Activated CD8-positive, alpha-beta memory T cell treated with anti-CD3 and anti-CD28 coated beads, Interleukin-2, amount 50 U/mL, for 24 hours (primary cell): ENCODE data around the gene SLC6A18.
"Not testable (repeated sequence)": the region's sequence is repeated elsewhere in the genome, so short reads cannot be mapped to it uniquely, and the experiment has no call there.

Experiments
- DNase-seq: peaks from one replicate; pipeline ENCODE4 v3.0.0-alpha.2; 2020; ENCODE audit errors: extremely low read depth

SLC6A18 gene

DNA sequence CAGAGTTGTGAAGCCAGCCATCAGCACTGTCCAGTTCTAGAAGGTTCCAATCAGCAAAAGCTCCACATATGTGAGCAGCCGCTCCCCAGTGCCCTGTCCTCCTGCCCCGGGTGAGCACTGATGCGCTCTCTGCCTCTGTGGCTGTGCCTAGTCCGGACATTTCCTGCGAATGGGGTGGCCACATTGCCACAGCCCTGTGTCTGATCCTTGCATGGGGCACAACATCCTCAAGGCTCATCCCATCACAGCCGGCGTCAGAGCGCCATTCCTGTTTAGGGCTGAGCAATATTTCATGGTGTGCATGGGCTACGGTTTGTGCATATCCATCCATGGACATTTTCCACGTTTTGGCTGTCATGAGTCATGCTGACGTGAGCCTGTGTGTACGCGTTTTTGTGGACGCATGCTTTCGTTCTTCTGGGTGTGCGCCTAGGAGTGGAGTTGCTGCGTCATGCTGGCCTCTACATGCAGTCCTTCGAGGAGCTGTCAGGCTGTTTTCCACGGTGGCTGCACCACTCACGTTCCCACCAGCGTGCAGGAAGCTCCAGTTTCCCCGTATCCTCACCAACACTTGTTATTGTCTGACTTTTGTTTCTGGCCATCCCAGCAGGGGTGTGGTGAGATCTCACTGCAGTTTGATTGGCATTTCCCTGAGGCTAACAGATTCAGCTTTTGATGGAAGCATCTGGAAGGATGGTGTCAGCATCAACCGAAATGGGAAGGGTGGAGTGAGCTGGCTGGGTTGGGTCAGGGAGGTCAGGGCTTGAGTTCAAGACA is 9.7 kb upstream of the SLC6A18 start:
- DNase-seq: no peak

DNA sequence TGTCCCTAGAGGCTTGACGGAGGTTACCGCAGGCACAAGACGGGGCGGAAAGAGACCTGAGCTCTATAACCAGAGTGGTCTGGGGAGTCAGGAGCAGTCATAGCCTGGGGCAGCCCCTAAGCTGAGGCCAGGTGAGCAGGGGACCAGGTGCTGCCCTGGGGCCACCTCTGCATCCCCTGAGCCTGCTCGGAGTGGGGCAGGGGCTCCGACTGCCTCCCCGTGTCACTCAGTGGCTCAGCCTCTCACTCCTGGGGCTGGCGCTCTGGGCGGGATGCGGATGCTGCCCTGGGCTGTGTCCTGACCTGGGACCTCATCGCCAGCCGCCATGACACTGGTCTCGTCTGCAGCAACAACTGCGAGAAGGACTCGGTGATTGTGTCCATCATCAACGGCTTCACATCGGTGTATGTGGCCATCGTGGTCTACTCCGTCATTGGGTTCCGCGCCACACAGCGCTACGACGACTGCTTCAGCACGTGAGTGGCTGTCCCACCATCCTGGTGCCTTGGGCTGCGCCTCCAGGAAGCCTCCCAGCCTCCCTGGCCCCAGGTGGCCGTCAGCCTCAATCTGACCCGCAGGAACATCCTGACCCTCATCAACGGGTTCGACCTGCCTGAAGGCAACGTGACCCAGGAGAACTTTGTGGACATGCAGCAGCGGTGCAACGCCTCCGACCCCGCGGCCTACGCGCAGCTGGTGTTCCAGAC is 8.8 kb upstream of the SLC6A18 start:
- no peak for DNase-seq

DNA sequence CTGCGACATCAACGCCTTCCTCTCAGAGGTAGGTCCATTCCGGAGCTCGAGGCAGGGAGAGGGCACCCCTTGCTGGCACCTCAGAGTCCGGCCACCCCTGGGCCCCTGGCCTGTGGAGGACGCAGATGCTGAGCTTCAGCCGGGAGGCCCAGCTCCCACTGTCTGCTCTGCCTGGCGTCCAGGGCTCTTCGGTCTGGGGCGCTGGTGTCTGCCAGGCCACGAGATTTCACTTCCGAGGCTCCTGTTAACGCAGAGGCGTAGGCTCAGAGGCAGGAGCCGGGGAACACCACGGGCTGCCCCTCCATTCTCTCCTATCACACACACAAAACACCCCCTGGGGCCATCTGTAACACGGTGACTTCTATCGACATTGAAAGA is 8.3 kb upstream of the SLC6A18 start:
- no peak for DNase-seq

DNA sequence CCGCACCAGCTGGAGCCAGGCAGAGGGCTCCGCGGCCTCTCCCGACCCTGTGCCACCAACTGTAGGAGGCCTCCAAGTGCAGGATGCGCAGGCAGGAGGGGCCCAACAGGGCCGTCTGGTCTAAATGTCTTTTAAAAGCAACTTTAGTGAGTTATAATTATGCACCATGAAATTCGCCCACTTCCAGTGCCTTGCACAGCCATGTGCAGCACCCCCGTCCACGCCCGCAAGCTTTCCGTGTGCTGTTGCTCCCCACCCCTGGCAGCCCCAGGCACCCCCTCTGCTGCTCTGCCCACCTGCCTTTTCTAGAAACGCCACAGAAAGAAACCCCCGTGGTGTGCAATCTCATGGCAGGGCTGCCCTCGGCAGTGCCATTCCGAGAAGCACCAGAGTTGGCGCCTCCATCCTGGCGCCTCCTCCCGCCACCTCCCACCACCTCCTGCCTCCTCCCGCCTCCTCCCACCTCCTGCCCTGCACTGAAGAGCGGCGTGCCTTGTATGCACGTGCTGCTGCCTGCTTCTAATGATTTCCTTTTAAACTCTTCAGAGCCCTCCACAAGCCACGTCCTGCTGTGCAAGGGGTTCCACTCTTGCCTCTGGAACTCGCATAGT is 7.5 kb upstream of the SLC6A18 start:
- DNase-seq: no peak

DNA sequence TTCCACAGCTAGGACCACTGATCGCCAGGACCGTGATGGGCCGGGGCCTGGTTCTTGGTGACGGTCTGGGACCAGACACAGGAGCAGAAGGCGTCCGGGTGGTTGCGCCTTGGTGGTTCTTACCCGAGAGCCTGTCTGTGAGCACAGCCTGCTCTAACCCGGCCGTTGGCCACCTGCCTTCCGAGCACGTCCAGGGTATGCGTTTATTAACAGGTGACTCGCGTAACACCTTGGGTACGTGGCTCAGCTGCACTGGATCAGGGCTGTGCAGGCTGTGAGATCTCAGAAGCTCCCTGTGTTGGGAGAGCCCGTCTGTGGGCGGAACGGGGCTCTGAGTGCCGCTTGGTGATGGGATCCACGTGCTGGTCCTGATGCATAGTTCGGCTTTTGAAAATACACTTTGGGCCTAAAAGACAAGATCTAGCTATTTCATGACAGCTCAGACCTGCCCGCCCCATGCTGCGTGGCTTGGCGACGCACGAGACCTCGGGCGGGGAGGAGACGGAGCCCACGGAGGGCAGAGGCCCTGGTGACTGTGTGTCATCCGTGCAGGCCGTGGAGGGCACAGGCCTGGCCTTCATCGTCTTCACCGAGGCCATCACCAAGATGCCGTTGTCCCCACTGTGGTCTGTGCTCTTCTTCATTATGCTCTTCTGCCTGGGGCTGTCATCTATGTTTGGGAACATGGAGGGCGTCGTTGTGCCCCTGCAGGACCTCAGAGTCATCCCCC is 6.7 kb upstream of the SLC6A18 start:
- DNase-seq: no peak

DNA sequence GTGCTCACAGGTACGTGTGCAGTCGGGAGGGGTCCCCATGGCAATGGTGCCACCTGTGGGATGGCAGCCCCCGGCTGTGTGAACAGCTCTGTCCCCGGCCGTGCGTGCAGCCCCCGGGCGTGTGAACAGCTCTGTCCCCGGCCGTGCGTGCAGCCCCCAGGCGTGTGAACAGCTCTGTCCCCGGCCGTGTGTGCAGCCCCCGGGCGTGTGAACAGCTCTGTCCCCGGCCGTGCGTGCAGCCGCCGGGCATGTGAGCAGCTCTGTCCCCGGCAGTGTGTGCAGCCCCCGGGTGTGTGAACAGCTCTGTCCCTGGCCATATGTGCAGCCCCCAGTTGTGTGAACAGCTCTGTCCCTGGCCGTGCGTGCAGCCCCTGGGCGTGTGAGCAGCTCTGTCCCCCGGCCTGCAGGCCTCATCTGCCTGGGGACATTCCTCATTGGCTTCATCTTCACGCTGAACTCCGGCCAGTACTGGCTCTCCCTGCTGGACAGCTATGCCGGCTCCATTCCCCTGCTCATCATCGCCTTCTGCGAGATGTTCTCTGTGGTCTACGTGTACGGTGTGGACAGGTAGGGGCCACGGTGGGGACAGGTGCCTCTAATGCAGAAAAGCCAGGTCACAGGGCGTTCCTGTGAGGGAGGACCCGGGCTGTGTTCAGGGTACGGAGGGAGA is 5.9 kb upstream of the SLC6A18 start:
- DNase-seq: no peak

DNA sequence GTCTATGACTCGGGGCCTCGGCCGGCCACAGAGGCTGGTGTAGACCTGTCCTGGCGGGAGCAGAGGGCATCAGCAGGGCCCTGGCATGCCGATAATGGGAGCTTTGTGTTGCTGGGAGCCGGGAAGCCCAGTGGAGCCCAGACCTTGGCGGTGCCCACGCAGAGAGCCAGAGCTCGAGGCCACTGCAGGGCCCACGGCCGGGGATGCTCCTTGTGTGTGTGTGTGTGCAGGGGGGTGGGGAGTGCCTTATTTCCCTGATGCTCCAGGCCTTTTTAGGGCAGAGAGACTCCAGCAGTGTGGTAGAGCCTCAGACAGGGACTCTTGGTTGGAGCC is 5.4 kb upstream of the SLC6A18 start:
- DNase-seq: no peak

DNA sequence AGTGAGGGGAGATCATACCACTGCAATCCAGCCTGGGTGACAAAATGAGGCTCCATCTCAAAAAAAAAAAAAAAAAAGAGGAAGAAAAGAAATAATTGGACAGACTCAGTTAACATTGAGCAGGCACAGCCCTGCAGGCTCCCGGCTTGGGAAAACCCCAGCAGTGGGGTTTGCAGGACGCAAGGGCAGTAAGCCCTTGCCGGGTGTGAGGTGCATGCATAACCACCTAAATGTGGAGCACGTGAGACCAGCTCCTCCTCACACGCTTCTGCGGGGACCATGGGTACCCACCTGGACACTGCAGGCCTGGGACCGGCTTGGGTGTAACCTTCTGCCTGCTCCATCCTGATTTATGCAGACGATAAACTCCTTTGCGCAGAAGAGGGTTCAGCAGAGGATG is 4.8 kb upstream of the SLC6A18 start:
- DNase-seq: no peak

DNA sequence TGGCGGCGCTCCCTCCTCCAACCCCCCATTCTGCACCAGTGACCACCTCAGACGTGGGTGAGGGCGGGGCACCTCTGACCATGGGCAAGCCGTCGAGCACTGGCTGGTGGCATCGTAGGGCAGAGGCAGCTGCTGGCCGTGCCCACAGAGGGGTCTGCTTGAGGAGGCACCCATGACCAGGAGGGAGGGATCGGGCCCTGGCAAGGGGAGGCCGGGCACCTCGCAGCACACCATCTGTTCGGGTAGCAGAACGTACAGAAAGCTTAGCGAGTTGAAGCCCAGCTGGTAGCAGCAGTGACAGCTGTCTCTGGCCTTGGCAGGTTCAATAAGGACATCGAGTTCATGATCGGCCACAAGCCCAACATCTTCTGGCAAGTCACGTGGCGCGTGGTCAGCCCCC is 4.3 kb upstream of the SLC6A18 start:
- DNase-seq: no peak

DNA sequence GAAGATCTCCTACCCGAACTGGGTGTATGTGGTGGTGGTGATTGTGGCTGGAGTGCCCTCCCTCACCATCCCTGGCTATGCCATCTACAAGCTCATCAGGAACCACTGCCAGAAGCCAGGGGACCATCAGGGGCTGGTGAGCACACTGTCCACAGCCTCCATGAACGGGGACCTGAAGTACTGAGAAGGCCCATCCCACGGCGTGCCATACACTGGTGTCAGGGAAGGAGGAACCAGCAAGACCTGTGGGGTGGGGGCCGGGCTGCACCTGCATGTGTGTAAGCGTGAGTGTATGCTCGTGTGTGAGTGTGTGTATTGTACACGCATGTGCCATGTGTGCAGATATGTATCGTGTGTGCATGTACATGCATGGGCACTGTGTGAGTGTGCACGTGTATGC is 3.5 kb upstream of the SLC6A18 start:
- DNase-seq: no peak

DNA sequence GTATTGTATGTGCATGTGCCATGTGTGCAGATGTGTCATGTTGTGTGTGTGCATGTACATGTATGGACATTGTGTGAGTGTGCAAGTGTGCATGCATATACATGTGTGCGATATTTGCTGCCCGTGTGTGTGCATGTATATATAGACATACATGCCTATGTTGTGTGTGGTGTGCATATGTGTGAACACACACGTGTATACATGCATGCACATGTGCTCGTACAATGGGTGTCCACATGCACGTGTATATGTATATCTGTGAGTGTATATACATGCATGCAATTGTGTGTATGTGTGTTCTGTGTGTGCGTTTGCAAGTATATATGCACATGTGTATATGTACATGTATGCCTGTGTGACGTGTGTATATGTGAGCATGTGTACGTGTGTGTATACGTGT is 3.0 kb upstream of the SLC6A18 start:
- DNase-seq: no peak

DNA sequence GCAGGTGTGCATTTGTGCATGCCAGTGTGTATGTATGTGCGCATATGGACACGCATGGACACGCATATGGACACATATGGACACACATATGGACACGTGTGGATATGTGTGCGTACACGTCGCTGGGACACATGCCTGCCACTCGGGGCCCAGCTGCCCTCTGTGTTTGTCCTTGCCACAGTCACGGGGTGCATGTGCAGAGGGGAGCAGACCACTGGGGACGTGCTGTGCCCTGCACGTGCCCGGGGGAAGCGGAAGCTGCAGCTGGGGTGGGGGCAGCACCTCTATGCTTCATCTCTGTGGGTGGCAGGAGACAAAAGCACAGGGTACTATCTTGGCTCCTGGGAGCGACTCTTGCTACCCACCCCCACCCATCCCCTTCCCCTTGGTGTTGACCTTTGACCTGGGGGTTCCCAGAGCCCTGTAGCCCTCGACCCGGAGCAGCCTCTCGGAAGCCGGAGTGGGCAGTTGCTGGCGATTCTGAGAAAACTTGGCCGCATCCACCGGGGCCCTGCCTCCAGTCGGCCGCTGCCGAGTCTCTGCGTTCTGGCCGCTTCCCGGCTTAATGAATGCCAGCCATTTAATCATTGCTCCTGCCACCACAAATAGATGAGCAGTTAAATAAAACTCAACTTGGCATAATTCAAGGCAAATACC is 2.4 kb upstream of the SLC6A18 start:
- DNase-seq: no peak

DNA sequence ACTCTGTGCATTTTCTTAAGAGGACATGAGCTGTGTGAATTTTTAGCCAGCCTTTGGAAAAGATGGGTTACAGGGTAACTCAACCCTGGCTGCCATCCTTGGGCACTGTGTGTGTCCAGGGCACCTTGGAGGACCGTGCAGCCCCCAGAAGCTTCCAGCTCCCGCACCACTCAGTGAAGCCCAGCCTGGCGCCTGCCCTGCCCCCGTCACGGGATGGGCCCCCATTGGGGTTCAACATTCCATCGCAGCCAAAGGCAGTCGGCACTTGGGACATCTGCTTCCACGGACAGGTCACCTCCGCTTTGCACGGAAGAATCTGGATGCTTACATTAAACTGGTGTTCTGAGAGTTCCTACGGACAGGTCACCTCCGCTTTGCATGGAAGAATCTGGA is 1.9 kb upstream of the SLC6A18 start:
- no peak for DNase-seq

DNA sequence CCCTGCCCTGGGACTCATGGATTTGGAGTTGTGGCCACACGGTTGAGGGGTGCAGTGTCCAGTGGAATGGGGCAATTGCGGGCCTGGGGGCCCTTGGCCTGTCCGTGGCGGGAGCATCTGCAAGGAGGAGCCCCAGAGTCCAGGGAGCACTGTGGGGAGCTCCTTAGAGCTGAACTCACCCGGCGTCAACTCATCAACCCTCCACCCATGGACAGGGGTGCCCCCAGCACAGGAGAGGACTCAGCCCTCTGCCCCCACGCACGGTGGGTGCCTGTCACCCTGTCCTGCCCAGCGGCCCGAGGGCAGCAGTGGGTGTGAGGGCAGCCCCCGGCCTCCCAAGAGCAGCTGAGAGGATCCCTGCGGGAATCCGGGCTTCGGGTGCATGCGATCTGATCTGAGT is 550 bp upstream of the SLC6A18 start:
- no peak for DNase-seq

DNA sequence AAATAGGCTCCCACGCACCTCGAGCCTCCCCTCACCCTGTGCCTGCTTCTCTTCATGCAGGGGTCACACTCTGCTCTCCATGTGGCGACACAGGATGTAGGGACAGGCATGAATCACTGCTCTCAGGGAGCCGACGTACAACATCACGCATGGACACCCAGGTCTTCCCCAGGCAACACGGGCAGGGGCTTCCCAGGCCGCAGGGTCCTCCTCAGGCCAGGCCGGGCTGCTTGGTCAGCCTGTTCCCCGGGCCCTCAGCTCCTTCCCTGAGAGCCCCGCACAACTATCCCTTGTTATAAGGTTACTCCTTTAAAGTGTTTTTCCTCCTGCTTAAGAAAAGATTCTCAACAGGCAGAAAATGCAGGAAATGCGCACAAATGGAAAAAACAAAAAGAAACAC is 1.1 kb downstream of the SLC6A18 start:
- no peak for DNase-seq

DNA sequence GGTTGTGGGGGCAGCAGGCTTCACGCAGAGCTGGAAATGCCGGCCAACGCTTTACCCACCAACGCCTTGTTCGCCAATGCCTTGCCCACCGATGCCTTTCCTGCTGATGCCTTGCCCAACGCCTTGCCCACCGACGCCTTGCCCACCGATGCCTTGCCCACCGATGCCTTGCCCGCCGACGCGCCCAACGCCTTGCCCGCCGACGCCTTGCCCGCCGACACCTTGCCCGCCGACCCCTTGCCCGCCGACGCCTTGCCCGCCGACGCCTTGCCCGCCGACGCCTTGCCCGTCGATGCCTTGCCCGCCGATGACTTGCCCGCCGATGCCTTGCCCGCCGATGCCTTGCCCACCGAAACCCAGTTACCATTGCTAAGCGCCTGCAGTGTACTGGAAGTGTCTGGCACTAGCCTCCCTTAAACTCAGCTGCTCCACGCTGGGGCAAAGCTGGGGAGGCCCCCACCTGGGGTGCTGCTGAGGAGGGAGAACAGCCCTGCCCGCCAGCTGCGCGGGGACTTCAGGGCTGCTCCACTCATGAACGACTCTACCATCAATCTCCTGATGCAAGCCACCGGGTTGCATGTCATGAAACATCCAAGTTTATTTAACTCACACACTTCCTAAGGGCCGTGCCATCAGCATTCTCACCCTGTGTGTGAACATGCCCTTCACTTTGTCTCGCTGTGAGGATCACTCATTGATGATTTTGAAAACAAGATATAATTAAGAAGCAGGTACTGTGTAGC is 1.8 kb downstream of the SLC6A18 start:
- DNase-seq: no peak

DNA sequence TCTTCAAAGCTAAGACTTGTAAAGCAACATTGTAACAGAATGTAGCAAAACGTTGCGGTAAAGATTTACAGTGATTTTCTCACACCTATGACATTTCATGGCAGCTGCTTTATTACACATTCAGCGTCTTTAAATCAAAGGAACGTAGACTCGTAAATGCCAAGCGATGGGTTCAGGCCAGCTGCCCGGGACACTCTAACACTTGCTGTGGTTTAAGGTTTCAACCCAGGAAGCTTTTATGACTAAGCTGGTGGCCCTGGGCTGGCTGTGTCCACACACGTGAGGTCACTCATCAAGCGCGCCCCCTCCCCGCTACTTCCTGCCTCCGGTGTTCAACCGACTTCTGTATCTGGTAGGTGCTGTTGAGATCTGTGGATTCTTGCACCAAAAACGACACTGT is 2.5 kb downstream of the SLC6A18 start:
- DNase-seq: no peak

DNA sequence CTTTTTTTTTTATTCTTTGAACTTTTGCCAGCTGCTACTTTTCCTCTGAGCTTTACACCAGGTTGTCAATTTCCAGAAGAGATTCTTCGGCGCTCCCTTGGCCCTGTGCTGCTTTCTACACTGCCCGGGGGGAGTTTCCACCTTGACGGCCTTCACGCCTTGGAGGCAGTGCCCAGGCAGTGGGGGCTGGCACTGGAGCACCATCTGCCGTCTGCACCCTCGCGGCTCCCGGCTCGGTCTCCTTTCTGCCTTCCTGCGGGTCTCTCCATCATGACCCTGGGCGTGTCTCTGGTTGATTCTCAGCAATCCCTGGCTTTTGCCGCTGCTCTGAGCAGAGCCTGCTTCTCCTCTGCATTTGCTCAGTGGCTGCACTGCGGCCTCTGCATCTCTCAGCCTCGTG is 2.9 kb downstream of the SLC6A18 start:
- no peak for DNase-seq

DNA sequence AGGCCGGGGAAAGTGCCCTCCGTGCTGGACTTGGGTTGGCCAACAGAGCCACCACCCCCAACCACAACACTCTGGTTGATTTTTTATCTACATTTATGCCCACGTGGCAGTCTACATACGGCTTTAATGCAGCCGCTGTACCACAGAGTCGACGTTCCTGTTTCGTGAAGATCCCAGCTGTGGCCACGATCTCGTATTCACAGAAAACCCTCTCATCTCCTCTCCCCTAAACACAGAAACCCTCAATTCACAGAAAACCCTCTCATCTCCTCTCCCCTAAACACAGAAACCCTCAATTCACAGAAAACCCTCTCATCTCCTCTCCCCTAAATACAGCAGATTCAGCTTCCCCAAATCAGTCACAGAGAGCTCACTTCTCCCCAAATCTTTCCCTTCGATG is 3.8 kb downstream of the SLC6A18 start:
- DNase-seq: not testable (repeated sequence)

DNA sequence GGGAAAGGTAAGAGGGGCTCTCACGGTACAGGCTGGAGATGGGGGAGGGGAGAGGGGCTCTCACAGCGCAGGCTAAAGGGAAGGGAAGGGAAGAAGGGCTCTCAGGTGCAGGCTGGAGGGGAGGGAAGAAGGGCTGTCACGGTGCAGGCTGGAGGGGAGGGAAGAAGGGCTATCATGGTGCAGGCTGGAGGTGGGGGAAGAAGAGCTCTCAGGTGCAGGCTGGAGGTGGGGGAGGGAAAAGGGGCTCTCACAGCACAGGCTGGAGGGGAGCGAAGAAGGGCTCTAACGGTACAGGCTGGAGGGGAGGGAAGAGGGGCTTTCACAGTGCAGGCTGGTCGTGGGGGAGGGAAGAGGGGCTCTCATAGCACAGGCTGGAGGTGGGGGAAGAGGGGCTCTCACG is 4.6 kb downstream of the SLC6A18 start:
- DNase-seq: no peak

DNA sequence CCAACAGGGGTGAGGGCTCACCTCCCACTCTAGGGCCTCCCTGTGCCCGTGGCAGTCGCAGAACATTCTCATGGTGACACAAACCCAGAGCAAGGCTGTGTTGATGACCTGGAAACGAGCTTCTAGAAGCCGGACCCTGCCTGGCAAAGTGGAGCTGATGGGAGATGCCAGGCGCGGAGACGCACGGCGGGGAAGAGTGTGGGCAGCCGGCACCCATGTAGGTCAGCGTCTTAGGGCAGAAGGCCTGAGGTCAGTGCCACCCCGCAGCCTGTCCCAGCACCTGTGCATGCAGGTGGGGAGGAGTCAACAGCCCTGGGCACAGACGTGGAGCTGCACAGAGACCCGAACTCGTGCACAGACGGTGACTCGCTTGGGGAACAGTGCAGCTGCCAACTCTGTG is 5.4 kb downstream of the SLC6A18 start:
- no peak for DNase-seq
